Lower lobe of right lung (tissue), 2 donors: ENCODE measurements around the gene MOSMO. TPM values are rescaled to one million over a fixed set of nuclear protein-coding genes. Genes with fewer than 3 reads are reported as not detected.

Experiments used
- ATAC-seq, 2 donors: fragments of 200-7000 bp; cut with Tn5 transposase; one replicate each; pipeline ENCODE4 v1.9.1; 2020 to 2022; ENCODE audit warnings: mild to moderate bottlenecking in 2 of 2, moderate library complexity in 2 of 2
- DNase-seq: peaks from one replicate; pipeline ENCODE4 v3.0.0-alpha.2; 2020
- H3K27ac ChIP-seq: fragments of 200-600 bp; one replicate; pipeline ENCODE4 v1.8.0; 2022
- H3K27me3 ChIP-seq: fragments of 200-600 bp; one replicate; pipeline ENCODE4 v1.8.0; 2022; ENCODE audit warnings: low read depth
- H3K36me3 ChIP-seq: fragments of 200-600 bp; one replicate; pipeline ENCODE4 v1.8.0; 2022; ENCODE audit warnings: mild to moderate bottlenecking
- H3K4me1 ChIP-seq: fragments of 200-600 bp; one replicate; pipeline ENCODE4 v1.8.0; 2022
- H3K4me3 ChIP-seq: fragments of 200-600 bp; one replicate; pipeline ENCODE4 v1.8.0; 2022; ENCODE audit warnings: mild to moderate bottlenecking
- H3K9me3 ChIP-seq: fragments of 200-600 bp; one replicate; pipeline ENCODE4 v1.8.0; 2022
- CTCF ChIP-seq: fragments of 200-600 bp; IDR thresholded peaks from one replicate; pipeline ENCODE4 v1.8.0; 2022; ENCODE audit warnings: antibody characterized with exemption, mild to moderate bottlenecking
- intact Hi-C: fragments of 100-400 bp; cut with DNase I; formaldehyde crosslinking; loops from one replicate; pipeline ENCODE4 v1.11.0; 2022
- total RNA-seq: library from RNA; stranded (reverse); fragmentation: NEBNext Ultra II Directional; extraction: Animal tissue kit (Norgen Biotek cat#: 25700); gene quantifications from one replicate; pipeline ENCODE4 v1.2.1, GENCODE V29; 2021
- donor health status: DM: no; HTN: yes; CAD: no; lungs with severe emphysema.

Gene MOSMO
- total RNA-seq, 1 donor from 2014 or later, result 15.4 TPM

- Histone ChIP-seq H3K27ac (no peak overlapping the region), H3K36me3 (no peaks in the 10 kb centered on the region), H3K9me3 (no peaks in the 10 kb centered on the region), H3K27me3 (no peaks in the 10 kb centered on the region), H3K4me3 (no peak overlapping the region), H3K4me1 (peaks cover 9% of the 10 kb centered on the region)
- TF ChIP-seq CTCF, result no peak
- DNase-seq (no peak), ATAC-seq (no peak)
- intact Hi-C loops, result no loop called here
Measured at GRCh38 chr16:22050963-22051362, 43.1 kb downstream of the MOSMO start.

- Histone ChIP-seq H3K27me3 (no peaks in the 10 kb centered on the region), H3K27ac (no peak overlapping the region), H3K4me3 (no peak overlapping the region), H3K9me3 (no peaks in the 10 kb centered on the region), H3K36me3 (no peaks in the 10 kb centered on the region), H3K4me1 (no peaks in the 10 kb centered on the region)
- no peak for TF ChIP-seq CTCF
- no peak for DNase-seq
- ATAC-seq, result no peak
- intact Hi-C loops, result no loop called here
Measured at GRCh38 chr16:22052980-22053379, 45.1 kb downstream of the MOSMO start.

GRCh38 chr16:22053921-22054341, 46.0 kb downstream of the MOSMO start:
- no peaks in the 10 kb centered on the region for H3K36me3 ChIP-seq

GRCh38 chr16:22054847-22055590, 47.1 kb downstream of the MOSMO start:
- H3K4me3 ChIP-seq, result no peak overlapping the region
- H3K27ac ChIP-seq, result no peak overlapping the region
- ATAC-seq (no peak), DNase-seq (no peak)
- no peaks in the 10 kb centered on the region for H3K4me1 ChIP-seq
- no peaks in the 10 kb centered on the region for H3K36me3 ChIP-seq
- TF ChIP-seq CTCF, result no peak
- intact Hi-C loops, result no loop called here
- H3K27me3 ChIP-seq, result no peaks in the 10 kb centered on the region
- H3K9me3 ChIP-seq, result no peaks in the 10 kb centered on the region

More at GRCh38 chr16:22053921-22054341, 46.0 kb downstream of the MOSMO start:
- Histone ChIP-seq H3K27me3 (no peaks in the 10 kb centered on the region), H3K27ac (no peak overlapping the region), H3K4me3 (no peak overlapping the region), H3K9me3 (no peaks in the 10 kb centered on the region), H3K4me1 (no peaks in the 10 kb centered on the region)
- DNase-seq (no peak), ATAC-seq (no peak)
- TF ChIP-seq CTCF, result no peak
- intact Hi-C loops, result no loop called here

- DNase-seq (no peak), ATAC-seq (no peak)
- H3K9me3 ChIP-seq, result no peaks in the 10 kb centered on the region
- peak; percentile 10 for TF ChIP-seq CTCF
- H3K36me3 ChIP-seq, result no peaks in the 10 kb centered on the region
- intact Hi-C loops, result no loop called here
- H3K27ac ChIP-seq, result no peak overlapping the region
- H3K4me3 ChIP-seq, result no peak overlapping the region
- H3K4me1 ChIP-seq, result no peaks in the 10 kb centered on the region
- no peaks in the 10 kb centered on the region for H3K27me3 ChIP-seq
Measured at GRCh38 chr16:22055881-22056280, 48.0 kb downstream of the MOSMO start.
